Smooth muscle cell (in vitro differentiated cells): ENCODE data around the gene ACKR3. TPM values are rescaled to one million over a fixed set of nuclear protein-coding genes. Genes with fewer than 3 reads are reported as not detected.

Experiments
- DNase-seq: peaks from one replicate; lab custom pipeline; 2025; ENCODE audit not compliant: unreplicated experiment; lab: John Stamatoyannopoulos, UW
- H2AFZ ChIP-seq: fragments of 200-600 bp; sonication (generic); 2 replicates; pipeline ENCODE4 v1.6.0; 2016; ENCODE audit warnings: antibody characterized with exemption, low read depth, mild to moderate bottlenecking
- H3F3A ChIP-seq: fragments of 200-600 bp; sonication (generic); 2 replicates; pipeline ENCODE4 v1.6.0; 2017; ENCODE audit warnings: antibody characterized with exemption, low read depth
- H3K27ac ChIP-seq: fragments of 200-600 bp; sonication (generic); 2 replicates; pipeline ENCODE4 v1.5.1; 2016; ENCODE audit warnings: low read depth, mild to moderate bottlenecking
- H3K27me3 ChIP-seq: fragments of 200-600 bp; sonication (generic); 2 replicates; pipeline ENCODE4 v1.6.1; 2016; ENCODE audit warnings: low read depth, mild to moderate bottlenecking
- H3K36me3 ChIP-seq: fragments of 200-600 bp; sonication (generic); 2 replicates; pipeline ENCODE4 v1.5.1; 2016; ENCODE audit warnings: low read depth
- H3K4me1 ChIP-seq: fragments of 200-600 bp; sonication (generic); 2 replicates; pipeline ENCODE4 v1.5.1; 2016; ENCODE audit warnings: low read depth
- H3K4me2 ChIP-seq: fragments of 200-600 bp; sonication (generic); 2 replicates; pipeline ENCODE4 v1.6.0; 2016; ENCODE audit warnings: mild to moderate bottlenecking
- H3K4me3 ChIP-seq: fragments of 200-600 bp; sonication (generic); 2 replicates; pipeline ENCODE4 v1.5.1; 2016; ENCODE audit warnings: mild to moderate bottlenecking
- H3K79me2 ChIP-seq: fragments of 200-600 bp; sonication (generic); 2 replicates; pipeline ENCODE4 v1.6.0; 2016; ENCODE audit warnings: low read depth, mild to moderate bottlenecking
- H3K9ac ChIP-seq: fragments of 200-600 bp; sonication (generic); 2 replicates; pipeline ENCODE4 v1.6.0; 2016; ENCODE audit warnings: low read depth
- H3K9me3 ChIP-seq: fragments of 200-600 bp; sonication (generic); replicated peaks from 2 replicates; pipeline ENCODE4 v1.5.1; 2016; ENCODE audit warnings: low read depth
- H4K20me1 ChIP-seq: fragments of 200-600 bp; sonication (generic); 2 replicates; pipeline ENCODE4 v1.6.0; 2016; ENCODE audit warnings: low read depth
- WGBS: methylation state at CpG from one replicate; pipeline ENCODE4 v1.1.7; 2016; ENCODE audit warnings: low lambda C conversion rate; 5-methylcytosine and 5-hydroxymethylcytosine counted together
- polyA plus RNA-seq: library from polyadenylated mRNA; unstranded; fragments of >200 nt; fragmentation: Nextera tagmentation; extraction: Ambion mirVana; gene quantifications from 2 replicates; pipeline ENCODE4 v1.2.1, GENCODE V29; 2016
- total RNA-seq: library from RNA; depleted of rRNA; stranded (reverse); fragments of >200 nt; gene quantifications from 2 replicates; pipeline ENCODE4 v1.2.3, GENCODE V29; 2014
- TF ChIP-seq, protein P1 (sequence below): fragments of 200-600 bp; sonication (generic); IDR thresholded peaks from 2 replicates; pipeline ENCODE4 v1.5.1; 2017; ENCODE audit warnings: borderline replicate concordance, mild to moderate bottlenecking, antibody characterized with exemption; ENCODE audit not compliant: insufficient read depth, poor library complexity, severe bottlenecking

The ACKR3 gene
- total and polyA plus RNA-seq, 2 experiments from 2014 or later, result 44.6 to 72.5 TPM

GRCh38 chr2:236568068-236568921 is 1.3 kb upstream of the ACKR3 start:
- Histone ChIP-seq H3K9me3 (no peaks in the 10 kb centered on the region), H3K79me2 (peaks cover 36% of the 10 kb centered on the region), H3K9ac (peak overlapping the region; percentile 8), H2AFZ (peak overlapping the region; percentile 77), H3K4me3 (peak overlapping the region; percentile 66), H3K27ac (peak overlapping the region; percentile 42), H3F3A (peaks cover 17% of the 10 kb centered on the region), H3K36me3 (no peaks in the 10 kb centered on the region), H4K20me1 (peaks cover 8% of the 10 kb centered on the region), H3K27me3 (no peaks in the 10 kb centered on the region), H3K4me2 (peak overlapping the region; percentile 86), H3K4me1 (peaks cover 49% of the 10 kb centered on the region)
- DNase-seq, result no peak
- WGBS, result under 1% methylated on average over 49 of the region's 49 CpGs
- TF ChIP-seq, protein P1, sequence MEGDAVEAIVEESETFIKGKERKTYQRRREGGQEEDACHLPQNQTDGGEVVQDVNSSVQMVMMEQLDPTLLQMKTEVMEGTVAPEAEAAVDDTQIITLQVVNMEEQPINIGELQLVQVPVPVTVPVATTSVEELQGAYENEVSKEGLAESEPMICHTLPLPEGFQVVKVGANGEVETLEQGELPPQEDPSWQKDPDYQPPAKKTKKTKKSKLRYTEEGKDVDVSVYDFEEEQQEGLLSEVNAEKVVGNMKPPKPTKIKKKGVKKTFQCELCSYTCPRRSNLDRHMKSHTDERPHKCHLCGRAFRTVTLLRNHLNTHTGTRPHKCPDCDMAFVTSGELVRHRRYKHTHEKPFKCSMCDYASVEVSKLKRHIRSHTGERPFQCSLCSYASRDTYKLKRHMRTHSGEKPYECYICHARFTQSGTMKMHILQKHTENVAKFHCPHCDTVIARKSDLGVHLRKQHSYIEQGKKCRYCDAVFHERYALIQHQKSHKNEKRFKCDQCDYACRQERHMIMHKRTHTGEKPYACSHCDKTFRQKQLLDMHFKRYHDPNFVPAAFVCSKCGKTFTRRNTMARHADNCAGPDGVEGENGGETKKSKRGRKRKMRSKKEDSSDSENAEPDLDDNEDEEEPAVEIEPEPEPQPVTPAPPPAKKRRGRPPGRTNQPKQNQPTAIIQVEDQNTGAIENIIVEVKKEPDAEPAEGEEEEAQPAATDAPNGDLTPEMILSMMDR, result no peak

- peak overlapping the region; percentile 42 for H3K27ac ChIP-seq
- peak overlapping the region; percentile 86 for H3K4me2 ChIP-seq
- no peak overlapping the region for H3K9ac ChIP-seq
Observed at GRCh38 chr2:236568922-236569572, 578 bp upstream of the ACKR3 start.

GRCh38 chr2:236570081-236570868 is 650 bp downstream of the ACKR3 start:
- Histone ChIP-seq H3K4me3 (peak overlapping the region; percentile 66), H3F3A (peaks cover 17% of the 10 kb centered on the region), H3K27me3 (no peaks in the 10 kb centered on the region), H3K9me3 (no peaks in the 10 kb centered on the region), H3K79me2 (peaks cover 54% of the 10 kb centered on the region), H3K4me1 (peaks cover 54% of the 10 kb centered on the region), H3K27ac (peak overlapping the region; percentile 42), H3K4me2 (peak overlapping the region; percentile 86), H4K20me1 (peaks cover 25% of the 10 kb centered on the region), H3K36me3 (no peaks in the 10 kb centered on the region), H2AFZ (peak overlapping the region; percentile 11), H3K9ac (peak overlapping the region; percentile 60)
- no peak for DNase-seq
- TF ChIP-seq, protein P1, result no peak
- 4% methylated on average over 6 of the region's 6 CpGs for WGBS

More at GRCh38 chr2:236568922-236569572, 578 bp upstream of the ACKR3 start:
- Histone ChIP-seq H3K36me3 (no peaks in the 10 kb centered on the region), H3K9me3 (no peaks in the 10 kb centered on the region), H3K4me1 (peaks cover 49% of the 10 kb centered on the region), H4K20me1 (peaks cover 16% of the 10 kb centered on the region), H3K27me3 (no peaks in the 10 kb centered on the region), H2AFZ (peak overlapping the region; percentile 77), H3K79me2 (peaks cover 43% of the 10 kb centered on the region), H3F3A (peaks cover 17% of the 10 kb centered on the region), H3K4me3 (peak overlapping the region; percentile 66)
- WGBS, result 11% methylated on average over 10 of the region's 10 CpGs
- DNase-seq, result no peak
- TF ChIP-seq, protein P1, result no peak
